Jurkat, Clone E6-1 (cell line): ENCODE measurements around the gene ZNF423. TPM values are rescaled to one million over a fixed set of nuclear protein-coding genes. Genes with fewer than 3 reads are reported as not detected.
A peak's percentile ranks its signal among the peaks of the same experiment; 100 is the strongest.
"Not testable (repeated sequence)": the region's sequence is repeated elsewhere in the genome, so short reads cannot be mapped to it uniquely, and the experiment has no call there.

ENCODE experiments used
- DNase-seq: peaks from one replicate; pipeline ENCODE4 v3.0.0-alpha.2; 2011; ENCODE audit warnings: low read depth, low spot score
- H3K4me3 ChIP-seq: 2 replicates; pipeline ENCODE4 v1.5.1; 2011; ENCODE audit warnings: mild to moderate bottlenecking, low read length, control low read depth, moderate library complexity
- polyA plus RNA-seq: library from polyadenylated mRNA; unstranded; fragments of >200 nt; gene quantifications from one replicate; pipeline ENCODE4 v1.2.1, GENCODE V29; 2012; ENCODE audit warnings: missing spikeins; ENCODE audit not compliant: insufficient read length, insufficient read depth

The ZNF423 gene
- polyA plus RNA-seq = not detected

DNA sequence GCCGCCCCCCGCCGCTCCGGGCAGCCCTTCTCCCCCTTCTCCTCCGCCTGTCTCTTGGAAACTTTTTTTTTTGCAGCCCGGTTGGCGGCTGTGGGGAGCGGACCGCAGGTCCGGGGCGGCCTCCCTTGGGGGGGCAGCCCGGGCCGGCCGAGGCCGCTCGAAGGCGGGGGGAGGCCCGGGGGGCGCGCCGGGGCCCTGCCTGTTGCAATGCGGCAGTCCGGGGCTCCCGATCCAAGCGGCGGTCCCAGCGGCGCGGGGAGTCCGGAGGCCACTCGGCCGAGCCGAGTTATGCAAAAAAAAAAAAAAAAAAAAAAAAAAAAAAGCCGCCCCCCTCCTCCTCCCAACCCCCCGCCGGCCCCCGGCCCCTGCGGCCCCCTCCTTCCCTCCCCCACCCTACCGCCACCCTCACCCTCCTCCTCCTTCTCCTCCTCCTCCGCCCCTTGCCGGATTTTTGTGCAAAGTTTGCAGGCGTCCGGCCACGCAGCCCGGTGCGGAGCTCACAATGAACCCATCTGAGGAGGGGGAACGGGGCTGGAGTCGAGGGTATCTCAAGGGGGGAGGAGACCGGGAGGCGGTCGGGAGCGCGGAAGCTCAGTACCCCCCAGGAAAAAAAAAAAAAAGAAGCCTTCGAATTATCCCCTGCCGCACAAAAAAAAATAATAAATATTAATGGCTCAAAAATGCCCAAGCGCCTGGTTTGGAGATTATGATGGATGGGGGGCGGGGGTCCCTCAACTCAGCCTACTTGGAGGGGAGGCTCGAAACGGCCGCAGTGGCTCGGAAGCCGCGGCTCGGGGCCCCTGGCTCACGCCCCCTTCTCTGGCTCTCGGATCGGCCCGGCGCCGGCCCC lies at the start of gene ZNF423:
TSS of gene ZNF423 (minus strand) at position 291 of the 850 bp plus-strand sequence. CDS start 338 bp downstream, outside the sequence.
- no peak for DNase-seq
- peak within 1 kb of the TSS; percentile 38 for H3K4me3 ChIP-seq

DNA sequence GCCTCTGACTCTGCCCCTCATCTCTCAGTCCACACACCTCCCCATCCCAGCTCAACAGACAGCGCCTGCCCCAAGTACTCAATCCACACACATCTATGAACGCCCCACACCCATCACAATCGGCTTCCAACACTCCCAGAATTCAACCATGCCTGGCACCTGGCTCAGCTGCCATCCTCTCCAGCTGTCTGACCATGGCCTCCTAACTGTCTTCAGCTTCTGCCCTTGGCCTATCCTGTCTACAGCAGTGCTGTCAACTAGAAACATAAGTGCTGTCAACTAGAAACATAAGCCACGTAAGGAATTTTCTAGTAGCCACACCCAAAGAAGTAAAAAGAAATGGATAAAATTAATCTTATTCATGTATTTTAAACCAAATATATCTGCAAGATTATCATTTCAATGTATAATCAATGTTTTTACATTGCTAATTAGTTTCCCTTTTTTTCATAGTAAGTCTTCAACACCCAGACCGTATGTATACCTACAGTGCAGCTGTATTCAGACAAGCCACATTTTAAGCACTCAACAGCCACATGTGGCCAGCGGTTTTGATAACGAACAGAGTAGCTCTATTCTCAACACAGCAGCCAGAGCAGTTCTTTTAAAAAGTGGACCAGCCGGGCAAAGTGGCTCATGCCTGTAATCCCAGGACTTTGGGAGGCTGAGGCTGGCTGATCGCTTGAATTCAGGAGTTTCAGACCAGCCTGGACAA lies 48.6 kb upstream of the ZNF423 start:
- no peak for DNase-seq
- H3K4me3 ChIP-seq = no peak overlapping the region

DNA sequence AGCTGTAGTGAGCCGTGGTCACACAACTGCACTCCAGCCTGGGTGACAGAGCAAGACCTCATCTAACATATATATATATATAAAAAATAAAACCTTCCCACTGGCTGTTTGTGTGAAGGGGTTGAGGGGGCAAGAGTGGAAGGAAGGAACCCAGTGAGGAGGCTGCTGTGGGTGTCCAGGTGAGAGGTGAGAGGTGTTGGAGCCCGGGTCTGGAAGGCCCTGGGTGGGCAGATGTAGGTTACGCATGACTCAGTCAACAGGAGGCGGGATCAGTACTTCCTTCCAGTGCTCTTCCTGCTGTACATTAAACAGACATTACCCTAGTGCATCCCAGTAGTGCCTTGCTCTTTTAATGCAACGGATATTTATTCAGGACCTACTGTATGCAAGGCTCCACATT lies 47.0 kb upstream of the ZNF423 start:
- no peak overlapping the region for H3K4me3 ChIP-seq
- DNase-seq = no peak

DNA sequence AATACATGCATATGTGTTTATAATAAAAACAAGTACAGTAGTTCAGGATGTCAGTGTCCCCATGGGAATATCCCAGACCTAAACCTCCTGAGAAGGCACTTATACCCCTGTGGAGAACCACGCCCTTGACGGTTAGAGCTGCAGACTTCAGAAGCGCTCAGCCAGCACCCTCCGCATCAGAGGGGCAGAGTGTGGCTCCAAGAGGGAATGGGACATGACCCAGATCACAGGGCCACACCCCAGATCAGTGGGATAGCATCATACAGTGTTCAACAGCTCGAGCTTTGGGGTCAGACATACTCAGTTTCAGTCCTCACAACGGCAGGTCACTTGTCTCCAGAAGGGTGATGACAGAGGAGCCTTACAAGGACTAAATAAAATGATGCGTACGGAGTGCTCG lies 45.8 kb upstream of the ZNF423 start:
- H3K4me3 ChIP-seq = no peak overlapping the region
- DNase-seq = no peak

DNA sequence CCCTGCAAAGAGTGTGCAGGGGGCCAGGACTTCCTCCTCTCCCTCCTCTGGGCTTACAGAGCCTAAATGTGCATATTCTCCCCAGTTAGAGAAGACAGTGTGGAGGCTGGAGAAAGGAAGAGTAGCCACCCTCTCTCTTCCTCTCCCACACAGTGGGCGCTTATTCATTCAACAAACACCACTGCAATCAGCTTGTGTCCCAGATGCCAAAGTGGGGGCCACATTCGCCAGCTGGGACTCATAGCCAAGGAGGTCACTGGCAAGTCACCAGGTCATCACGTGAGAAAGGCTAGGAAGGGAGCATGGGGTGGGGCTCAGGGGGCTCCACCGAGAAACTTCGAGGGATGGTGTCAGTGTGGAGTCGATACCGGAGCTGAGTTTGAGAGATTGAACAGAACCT lies 45.0 kb upstream of the ZNF423 start:
- DNase-seq = no peak

DNA sequence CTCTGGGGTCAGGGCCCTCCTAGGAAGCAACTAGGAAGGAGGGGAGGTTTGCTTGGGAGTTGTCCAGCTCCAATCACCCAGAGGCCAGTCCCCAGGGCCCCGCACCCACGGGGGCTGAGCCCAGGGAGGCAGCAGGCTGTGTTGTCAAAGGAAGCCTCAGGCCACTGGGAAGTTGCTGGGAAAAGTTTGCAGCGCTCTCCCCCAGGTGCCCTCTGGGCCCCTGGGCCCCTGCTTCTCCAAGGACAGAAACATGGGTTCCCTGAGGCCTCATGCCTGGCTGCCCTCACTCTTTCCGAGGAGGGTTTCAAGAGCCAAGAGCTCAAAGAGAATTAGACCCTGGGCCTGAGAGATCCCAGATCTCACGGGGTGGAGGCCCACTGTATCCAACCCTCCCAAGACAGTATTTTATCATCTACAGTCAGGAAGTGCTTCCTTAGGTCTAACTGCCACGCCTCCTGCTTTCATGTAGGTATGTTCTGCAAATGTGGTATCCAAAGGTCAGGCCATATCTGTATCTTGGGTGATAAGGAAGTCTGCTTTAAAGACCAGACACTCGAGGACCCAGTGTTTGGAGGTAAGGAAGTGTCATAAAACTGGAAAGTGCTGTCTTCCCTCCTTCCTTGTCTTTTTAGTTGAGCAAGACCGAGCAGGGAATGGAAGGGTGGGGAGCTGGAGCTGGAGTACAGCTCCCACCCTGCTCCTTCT lies 44.2 kb upstream of the ZNF423 start:
- H3K4me3 ChIP-seq = no peak overlapping the region
- DNase-seq = no peak

More for the DNA sequence above, 45.0 kb upstream of the ZNF423 start:
- no peak overlapping the region for H3K4me3 ChIP-seq

DNA sequence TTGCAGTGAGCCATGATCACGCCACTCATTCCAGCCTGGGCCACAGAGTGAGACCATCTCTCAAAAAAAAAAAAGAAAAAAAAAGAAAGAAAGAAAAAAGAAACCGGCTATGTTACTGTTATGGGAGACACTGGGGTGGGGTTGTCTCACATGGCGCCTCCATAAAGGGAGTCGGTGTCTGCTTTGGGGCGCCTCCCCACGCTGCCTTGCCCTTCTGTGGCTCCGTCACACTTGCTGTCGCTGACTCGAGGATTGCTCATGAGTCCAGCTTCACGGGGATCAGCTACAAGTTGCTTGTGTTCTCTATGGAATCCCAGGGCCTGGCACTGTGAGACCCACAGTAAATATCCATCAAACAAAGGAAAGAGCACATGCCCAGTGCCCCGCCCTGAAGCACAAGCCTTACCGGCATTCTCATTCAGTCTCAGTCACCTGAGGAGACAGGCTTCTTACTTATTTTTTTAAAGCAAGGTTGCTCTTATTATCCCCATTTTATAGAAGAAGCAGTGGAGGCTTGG lies 40.6 kb upstream of the ZNF423 start:
- no peak overlapping the region for H3K4me3 ChIP-seq
- no peak for DNase-seq

DNA sequence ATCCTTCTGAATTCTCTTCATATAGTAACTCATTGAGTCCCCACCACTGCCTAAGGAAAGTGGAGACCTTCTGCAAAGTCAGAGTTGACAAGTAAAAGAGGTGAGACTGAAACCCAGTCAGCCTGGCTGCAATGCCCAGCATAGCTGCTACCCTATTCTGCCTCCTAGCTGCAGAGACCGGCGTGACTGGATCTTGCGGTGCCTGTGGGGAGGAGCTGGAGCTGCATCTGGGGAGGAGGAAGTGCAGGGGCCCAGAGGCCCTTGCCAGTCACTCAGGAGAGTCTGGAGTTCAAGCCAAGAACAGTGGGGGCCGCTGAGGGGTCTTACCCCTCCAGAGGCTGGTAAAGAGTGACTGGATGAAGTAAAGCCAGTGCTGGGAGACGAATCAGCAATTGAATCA lies 35.0 kb upstream of the ZNF423 start:
- no peak overlapping the region for H3K4me3 ChIP-seq
- DNase-seq = peak; percentile 27

DNA sequence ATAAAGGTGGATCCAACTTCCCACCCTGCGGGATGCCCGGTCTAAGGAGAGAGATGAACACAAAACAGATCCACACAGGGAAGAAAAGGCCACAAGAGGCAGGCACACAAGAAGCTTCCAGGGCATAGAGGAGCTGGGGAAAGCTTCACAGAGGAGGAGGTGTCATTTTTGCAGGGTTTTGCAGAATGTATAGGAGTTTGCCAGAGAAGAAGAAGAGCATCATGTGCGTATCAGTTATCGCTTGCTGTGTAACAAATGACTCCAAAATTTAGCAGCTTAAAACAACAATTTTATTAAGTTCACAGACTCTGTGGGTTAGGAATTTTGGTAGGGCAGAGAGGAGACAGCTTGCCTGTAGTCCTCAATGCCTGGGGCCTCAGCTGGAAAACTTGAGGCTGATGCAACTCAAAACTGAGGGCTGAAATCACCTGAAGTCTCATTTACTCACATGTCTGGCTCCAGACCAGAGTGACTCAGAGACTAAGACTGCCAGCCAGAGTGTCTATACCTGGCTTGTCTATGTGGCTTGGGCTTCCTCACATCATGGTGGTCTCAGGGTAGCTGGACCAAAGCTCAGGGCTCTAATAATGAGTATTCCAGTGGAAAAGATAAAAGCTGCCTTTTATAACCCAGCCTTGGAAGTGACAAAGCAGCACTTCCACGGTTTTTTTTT lies 33.9 kb upstream of the ZNF423 start:
- no peak for DNase-seq
- H3K4me3 ChIP-seq = no peak overlapping the region

DNA sequence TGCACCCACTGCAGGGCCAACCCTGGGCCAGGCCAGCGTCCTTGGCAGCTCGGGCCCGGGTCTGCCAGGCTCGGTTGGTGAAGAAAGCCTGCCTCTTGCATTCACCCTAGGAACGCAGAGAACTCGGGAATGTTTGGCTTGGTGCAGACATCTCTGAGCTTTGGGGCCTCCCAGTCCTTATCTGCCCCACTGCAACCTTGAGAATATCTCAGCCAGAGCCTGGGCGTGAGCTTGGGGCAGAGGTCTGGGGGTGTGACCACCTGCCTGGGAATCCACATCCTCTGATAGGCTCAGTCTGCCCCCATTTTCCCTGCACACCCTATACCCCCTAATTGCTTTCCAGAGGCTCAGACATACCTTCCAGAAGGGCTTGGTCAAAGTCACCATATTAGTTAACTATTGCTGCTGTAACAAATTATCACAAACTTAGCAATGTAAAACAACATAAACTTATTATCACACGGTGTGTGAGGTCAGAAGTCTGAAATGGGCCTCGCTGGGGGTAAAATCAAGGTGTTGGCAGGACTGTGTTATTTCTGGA lies 30.7 kb upstream of the ZNF423 start:
- DNase-seq = no peak

DNA sequence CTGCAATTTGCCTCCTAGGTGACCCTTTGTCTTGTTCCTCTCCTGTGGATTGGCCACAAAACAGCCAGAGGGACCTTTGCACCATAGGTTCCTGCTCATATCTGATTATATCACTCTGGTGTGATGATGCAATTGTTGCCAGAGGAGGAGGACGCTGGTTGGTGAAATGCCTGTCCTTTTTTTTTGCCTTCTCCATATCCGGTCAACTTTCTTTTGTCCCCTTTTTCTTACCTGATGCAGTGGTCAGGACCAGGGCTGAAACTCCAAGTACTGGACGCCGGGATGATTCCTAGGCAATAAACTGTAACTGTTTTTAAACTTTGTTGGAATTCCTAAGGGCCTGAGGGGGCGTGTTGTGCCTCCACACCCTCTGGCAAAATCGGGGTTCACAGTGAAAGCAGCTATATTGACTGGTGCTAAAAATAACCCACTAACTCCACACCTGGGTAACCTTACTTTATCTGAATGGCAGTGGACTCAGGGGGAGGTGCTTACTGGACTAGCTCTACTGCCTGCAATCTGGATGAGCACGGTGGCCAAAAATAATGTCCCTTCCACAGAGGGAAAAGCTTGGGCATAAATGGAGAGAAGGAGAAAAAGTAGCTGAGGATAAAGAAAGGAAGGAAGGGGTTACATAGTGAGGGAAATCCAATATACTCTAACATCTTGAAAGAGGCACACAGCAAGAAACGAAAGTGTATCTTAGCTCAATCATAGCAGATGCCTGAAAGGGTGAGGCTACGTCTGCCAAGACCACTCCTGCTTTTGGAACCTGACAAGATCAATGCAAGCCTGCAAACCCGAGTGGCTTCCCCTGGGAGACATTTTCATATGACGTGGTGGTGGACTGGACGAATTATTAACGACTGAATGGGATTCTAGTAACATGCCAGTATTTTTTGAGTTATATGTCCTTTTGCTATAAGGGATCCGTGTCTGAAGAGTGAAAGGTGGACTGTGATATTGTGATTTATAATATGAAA lies 28.4 kb upstream of the ZNF423 start:
- no peak overlapping the region for H3K4me3 ChIP-seq
- no peak for DNase-seq

More for the DNA sequence above, 30.7 kb upstream of the ZNF423 start:
- H3K4me3 ChIP-seq = no peak overlapping the region

DNA sequence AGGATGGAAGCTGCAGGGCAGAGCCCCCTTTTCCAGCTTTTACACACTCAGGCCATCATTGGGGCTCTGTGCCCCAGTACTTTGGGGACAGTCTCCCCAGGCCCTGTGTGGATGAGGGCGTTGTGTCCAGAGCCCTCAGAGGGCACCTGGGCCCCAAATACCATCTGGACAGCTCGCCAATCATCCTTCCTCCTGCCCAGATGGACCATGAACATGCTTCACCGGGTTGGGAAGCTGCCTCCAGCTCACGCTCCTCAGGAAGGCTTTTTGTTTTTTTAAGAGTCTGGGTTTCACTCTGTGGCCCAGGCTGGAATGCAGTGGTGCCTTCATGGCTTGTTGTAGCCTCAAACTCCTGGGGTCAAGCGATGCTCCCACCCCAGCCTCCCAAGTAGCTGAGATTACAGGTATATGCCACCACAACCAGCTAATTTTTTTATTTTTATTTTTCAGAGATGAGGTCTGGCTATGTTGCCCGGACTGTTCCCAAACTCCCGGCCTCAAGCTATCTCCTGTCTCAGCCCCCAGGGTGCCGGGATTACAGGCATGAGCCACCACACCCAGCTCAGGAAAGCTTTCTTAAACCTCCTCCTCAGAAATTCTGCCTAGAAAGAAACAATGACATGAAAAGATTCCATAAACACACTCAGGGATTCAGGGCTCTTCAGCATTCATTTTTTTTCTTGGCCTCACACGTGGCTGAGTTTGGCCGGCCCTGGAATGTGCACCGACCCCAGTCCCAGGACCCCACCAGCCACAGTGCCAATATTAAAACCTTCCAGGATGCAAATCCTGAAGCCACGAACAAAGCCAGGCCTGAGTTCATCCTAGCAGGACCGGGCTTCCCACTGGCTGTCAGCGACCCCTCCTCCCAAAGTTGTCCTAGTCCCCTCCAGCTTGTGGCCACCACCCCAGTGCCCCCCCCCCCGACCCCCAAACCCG lies 27.4 kb upstream of the ZNF423 start:
- no peak overlapping the region for H3K4me3 ChIP-seq
- DNase-seq = no peak

DNA sequence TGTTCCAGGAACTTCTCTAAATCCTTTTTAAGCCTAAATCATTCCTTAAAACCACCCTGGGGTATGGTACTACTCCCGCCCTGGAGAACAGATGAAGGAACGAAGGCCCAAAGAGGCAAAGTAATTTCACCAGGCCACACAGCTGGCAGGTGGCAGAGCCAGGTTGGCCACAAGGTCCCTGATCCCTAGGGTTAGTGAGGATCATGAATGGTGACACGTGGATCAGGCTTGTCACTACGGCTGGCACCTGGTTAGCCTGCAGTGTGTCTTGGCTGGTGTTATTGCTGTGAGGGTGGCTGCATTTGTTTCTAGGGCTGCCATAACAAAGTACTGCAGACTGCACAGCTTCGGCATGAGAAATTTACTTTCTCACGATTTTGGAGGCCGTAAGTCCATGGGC lies 26.0 kb upstream of the ZNF423 start:
- H3K4me3 ChIP-seq = no peak overlapping the region
- no peak for DNase-seq

DNA sequence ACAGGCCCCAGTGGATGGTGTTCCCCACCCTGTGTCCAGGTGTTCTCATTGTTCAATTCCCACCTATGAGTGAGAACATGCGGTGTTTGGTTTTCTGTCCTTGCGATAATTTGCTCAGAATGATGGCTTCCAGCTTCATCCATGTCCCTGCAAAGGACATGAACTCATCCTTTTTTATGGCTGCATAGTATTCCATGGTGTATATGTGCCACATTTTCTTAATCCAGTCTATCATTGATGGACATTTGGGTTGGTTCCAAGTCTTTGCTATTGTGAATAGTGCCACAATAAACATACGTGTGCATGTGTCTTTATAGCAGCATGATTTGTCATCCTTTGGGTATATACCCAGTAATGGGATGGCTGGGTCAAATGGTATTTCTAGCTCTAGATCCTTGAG lies 22.6 kb upstream of the ZNF423 start:
- not testable (repeated sequence) for DNase-seq, H3K4me3 ChIP-seq

DNA sequence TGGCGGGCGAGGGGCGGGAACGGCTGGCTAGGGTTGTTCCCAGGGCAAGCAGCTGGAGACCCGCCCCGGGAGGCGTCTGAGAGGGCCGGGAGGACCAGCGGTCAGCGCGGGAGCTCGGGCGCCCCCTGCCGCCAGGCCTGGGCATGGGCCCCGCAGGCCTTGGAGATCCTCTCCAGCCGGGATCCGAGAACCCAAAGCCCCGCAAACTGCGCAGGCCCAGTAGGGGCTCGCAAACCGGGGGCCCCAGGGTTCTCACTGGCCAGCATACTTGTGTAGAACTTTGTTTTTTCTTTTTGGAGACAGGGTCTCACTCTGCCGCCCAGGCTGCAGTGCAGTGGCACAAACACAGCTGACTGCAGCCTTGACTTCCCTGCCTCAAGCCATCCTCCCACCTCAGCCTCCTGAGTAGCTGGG lies 20.8 kb upstream of the ZNF423 start:
- no peak for DNase-seq
- H3K4me3 ChIP-seq = no peak overlapping the region

DNA sequence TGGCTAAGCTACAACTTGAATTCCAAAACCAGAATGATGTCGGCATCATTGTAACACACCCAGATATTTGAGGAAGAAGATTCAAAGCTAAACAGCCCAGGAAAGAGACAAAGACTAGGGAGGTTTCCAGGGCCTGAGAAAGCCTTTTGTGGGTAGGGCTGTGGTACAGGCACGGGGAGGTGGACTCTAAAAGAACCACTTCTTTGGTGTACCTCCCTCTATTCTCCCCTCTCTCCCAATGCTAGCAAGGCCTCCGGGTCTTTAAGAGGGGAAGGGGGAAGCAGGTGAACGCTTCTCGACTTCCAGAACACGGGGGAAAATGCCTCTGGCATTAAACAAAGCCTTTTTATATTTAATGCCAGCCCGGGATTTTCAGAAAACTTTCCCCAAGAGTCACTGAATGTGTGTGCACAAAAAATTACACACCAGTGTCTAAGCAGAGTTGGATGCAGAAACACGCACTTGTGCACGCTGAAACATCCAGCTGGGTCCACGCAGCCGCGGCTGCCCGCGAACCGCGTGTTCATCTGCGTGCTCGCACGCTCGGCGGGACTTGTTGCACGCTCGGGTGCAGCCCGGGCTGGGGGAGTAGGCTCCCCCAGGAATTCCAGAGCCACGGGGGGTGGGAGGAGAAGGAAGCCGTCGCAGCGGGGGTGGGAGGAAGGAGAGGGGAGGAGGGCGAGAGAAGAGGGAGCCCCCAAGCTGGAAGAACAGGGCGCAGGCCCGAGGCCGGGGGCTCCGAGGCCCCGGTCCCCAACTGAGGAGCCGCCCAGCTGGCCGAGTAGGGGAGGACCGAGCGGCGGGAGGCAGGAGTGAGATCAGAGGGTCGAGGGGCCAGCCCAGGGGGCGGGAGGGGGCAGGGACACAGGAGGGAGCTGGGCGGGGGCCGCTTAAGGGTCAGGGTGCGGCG lies 20.1 kb upstream of the ZNF423 start:
- no peak for DNase-seq
- H3K4me3 ChIP-seq = no peak overlapping the region
